GM18909 (cell line): ENCODE measurements around the gene ARID4B.
"Not testable (repeated sequence)": the region's sequence is repeated elsewhere in the genome, so short reads cannot be mapped to it uniquely, and the experiment has no call there.

Source experiments
- ATAC-seq: cut with Tn5 transposase; IDR thresholded peaks from one replicate; pipeline ENCODE4 v1.9.1; 2021; ENCODE audit warnings: mild to moderate bottlenecking; ENCODE audit not compliant: unreplicated experiment, poor library complexity

Gene ARID4B

GRCh38 chr1:235299169-235299858 lies 28.7 kb downstream of the ARID4B start:
- ATAC-seq: no peak

- ATAC-seq: no peak
Observed at GRCh38 chr1:235298758-235299157, 29.2 kb downstream of the ARID4B start.

- no peak for ATAC-seq
Observed at GRCh38 chr1:235297579-235297978, 30.4 kb downstream of the ARID4B start.

- ATAC-seq: no peak
Observed at GRCh38 chr1:235296729-235297128, 31.2 kb downstream of the ARID4B start.

GRCh38 chr1:235295902-235296350 lies 32.1 kb downstream of the ARID4B start:
- no peak for ATAC-seq

GRCh38 chr1:235293322-235293942 lies 34.5 kb downstream of the ARID4B start:
- no peak for ATAC-seq

GRCh38 chr1:235292790-235293189 lies 35.2 kb downstream of the ARID4B start:
- ATAC-seq: no peak

GRCh38 chr1:235291599-235292091 lies 36.3 kb downstream of the ARID4B start:
- ATAC-seq: no peak

- no peak for ATAC-seq
Observed at GRCh38 chr1:235290740-235291502, 37.1 kb downstream of the ARID4B start.

GRCh38 chr1:235289859-235290739 lies 37.9 kb downstream of the ARID4B start:
- no peak for ATAC-seq

GRCh38 chr1:235287208-235287882 lies 40.6 kb downstream of the ARID4B start:
- ATAC-seq: no peak

GRCh38 chr1:235286667-235287066 lies 41.3 kb downstream of the ARID4B start:
- no peak for ATAC-seq

GRCh38 chr1:235284231-235284769 lies 43.7 kb downstream of the ARID4B start:
- no peak for ATAC-seq

- not testable (repeated sequence) for ATAC-seq
Observed at GRCh38 chr1:235283636-235284035, 44.3 kb downstream of the ARID4B start.

- no peak for ATAC-seq
Observed at GRCh38 chr1:235280467-235280866, 47.5 kb downstream of the ARID4B start.

- no peak for ATAC-seq
Observed at GRCh38 chr1:235279694-235280093, 48.3 kb downstream of the ARID4B start.

- no peak for ATAC-seq
Observed at GRCh38 chr1:235278915-235279292, 49.1 kb downstream of the ARID4B start.

GRCh38 chr1:235278233-235278914 lies 49.6 kb downstream of the ARID4B start:
- no peak for ATAC-seq

- no peak for ATAC-seq
Observed at GRCh38 chr1:235277709-235278108, 50.3 kb downstream of the ARID4B start.
